Progenitor cell of endocrine pancreas (in vitro differentiated cells): ENCODE data around the gene KLHL3. TPM values are rescaled to one million over a fixed set of nuclear protein-coding genes. Genes with fewer than 3 reads are reported as not detected.

Experiments used
- DNase-seq: peaks from one replicate; pipeline ENCODE4 v3.0.0; 2021; ENCODE audit warnings: low spot score; ENCODE audit not compliant: unreplicated experiment
- H3K27ac Mint-ChIP-seq: 2 replicates; pipeline ENCODE4 v1.8.0; 2021; ENCODE audit warnings: mild to moderate bottlenecking, moderate library complexity, mixed read lengths
- H3K27me3 Mint-ChIP-seq: 2 replicates; pipeline ENCODE4 v1.8.0; 2021; ENCODE audit warnings: mixed read lengths
- H3K36me3 Mint-ChIP-seq: 2 replicates; pipeline ENCODE4 v1.8.0; 2022; ENCODE audit warnings: mixed read lengths; ENCODE audit not compliant: insufficient read depth
- H3K4me1 Mint-ChIP-seq: 2 replicates; pipeline ENCODE4 v1.8.0; 2021; ENCODE audit warnings: low read depth, mixed read lengths
- H3K4me3 Mint-ChIP-seq: 2 replicates; pipeline ENCODE4 v1.8.0; 2021; ENCODE audit warnings: low read depth, mild to moderate bottlenecking, moderate library complexity, mixed read lengths
- H3K9me3 Mint-ChIP-seq: 2 replicates; pipeline ENCODE4 v1.8.0; 2021; ENCODE audit warnings: low read depth, mixed read lengths
- total RNA-seq: library from RNA; stranded (reverse); gene quantifications from 2 replicates; pipeline ENCODE4 v1.2.1, GENCODE V29; 2021
- TF ChIP-seq, protein P1 (sequence below): fragments of 200-600 bp; sonication (generic); IDR thresholded peaks from one replicate; pipeline ENCODE4 v1.5.0; 2021; ENCODE audit warnings: antibody characterized with exemption, mild to moderate bottlenecking; ENCODE audit not compliant: unreplicated experiment

KLHL3 gene
- total RNA-seq, 1 donor from 2014 or later = 34.7 TPM

DNA sequence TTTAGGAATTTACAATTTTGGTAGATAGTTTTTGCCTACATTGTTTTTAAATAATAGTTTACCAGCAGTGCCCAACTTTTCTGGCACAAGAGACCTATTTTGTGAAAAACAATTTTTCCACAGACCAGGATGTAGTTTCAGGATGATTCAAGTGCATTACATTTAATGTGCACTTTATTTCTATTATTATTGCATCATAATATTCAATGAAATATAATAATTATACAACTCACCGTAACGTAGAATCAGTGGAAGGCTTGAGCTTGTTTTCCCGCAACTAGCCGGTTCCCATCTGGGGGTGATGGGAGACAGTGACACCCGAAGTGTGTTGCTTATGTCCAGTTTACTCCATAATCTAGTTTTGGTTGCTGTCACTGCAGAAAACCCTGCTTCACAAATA is 21.7 kb upstream of the KLHL3 start:
- no peak for DNase-seq
- H3K36me3 Mint-ChIP-seq = peaks cover 2% of the 10 kb centered on the region
- no peak overlapping the region for H3K4me3 Mint-ChIP-seq
- no peaks in the 10 kb centered on the region for H3K9me3 Mint-ChIP-seq
- H3K27ac Mint-ChIP-seq = no peak overlapping the region
- H3K27me3 Mint-ChIP-seq = no peaks in the 10 kb centered on the region
- TF ChIP-seq, protein P1, sequence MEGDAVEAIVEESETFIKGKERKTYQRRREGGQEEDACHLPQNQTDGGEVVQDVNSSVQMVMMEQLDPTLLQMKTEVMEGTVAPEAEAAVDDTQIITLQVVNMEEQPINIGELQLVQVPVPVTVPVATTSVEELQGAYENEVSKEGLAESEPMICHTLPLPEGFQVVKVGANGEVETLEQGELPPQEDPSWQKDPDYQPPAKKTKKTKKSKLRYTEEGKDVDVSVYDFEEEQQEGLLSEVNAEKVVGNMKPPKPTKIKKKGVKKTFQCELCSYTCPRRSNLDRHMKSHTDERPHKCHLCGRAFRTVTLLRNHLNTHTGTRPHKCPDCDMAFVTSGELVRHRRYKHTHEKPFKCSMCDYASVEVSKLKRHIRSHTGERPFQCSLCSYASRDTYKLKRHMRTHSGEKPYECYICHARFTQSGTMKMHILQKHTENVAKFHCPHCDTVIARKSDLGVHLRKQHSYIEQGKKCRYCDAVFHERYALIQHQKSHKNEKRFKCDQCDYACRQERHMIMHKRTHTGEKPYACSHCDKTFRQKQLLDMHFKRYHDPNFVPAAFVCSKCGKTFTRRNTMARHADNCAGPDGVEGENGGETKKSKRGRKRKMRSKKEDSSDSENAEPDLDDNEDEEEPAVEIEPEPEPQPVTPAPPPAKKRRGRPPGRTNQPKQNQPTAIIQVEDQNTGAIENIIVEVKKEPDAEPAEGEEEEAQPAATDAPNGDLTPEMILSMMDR = no peak
- H3K4me1 Mint-ChIP-seq = peaks cover 18% of the 10 kb centered on the region

GRCh38 chr5:137754961-137755762 is 19.3 kb upstream of the KLHL3 start:
- peak overlapping the region; percentile 100 for H3K27ac Mint-ChIP-seq
- peaks cover 14% of the 10 kb centered on the region for H3K36me3 Mint-ChIP-seq
- H3K9me3 Mint-ChIP-seq = no peaks in the 10 kb centered on the region
- H3K4me3 Mint-ChIP-seq = peak overlapping the region; percentile 100
- no peaks in the 10 kb centered on the region for H3K27me3 Mint-ChIP-seq
- H3K4me1 Mint-ChIP-seq = peaks cover 30% of the 10 kb centered on the region
- TF ChIP-seq, protein P1 = no peak
- no peak for DNase-seq

DNA sequence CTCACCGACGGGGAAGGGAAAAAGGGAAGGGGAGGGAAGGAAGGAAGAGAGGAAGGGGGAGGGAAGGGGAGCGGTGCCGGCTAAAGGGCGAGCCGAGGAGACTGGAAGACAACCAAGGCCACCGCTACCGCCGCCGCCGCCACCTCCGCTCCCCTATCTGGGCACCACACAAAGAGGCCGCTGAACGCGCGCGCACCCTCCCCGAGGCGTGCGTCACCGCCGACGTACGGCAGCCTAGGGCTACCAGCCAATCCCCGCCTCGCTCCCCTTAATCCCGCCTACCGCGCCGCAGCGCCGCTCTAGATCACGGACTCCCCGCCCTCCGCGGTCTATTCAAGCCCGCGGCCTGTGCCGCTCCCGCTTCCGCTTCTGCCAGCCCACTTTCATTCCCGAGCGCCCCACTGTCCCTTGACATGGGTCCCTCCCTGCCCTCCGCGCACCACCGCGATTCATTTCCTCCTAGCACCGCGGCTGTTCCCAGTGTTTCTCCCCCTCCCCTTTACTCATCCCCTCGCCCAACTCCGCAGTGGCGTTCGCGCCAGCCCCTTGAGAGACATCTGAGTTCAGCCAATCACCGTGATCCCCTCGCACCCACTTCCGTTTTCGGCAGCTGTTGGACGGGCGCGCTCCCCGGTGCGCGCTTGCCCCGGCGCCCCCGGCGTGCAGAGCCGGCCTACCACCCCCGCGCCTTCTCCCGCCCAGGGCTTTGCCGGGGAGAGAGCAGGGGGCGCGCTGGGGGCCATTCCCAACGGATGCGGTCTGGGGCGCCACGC is 18.5 kb upstream of the KLHL3 start, which contains the start of gene HNRNPA0:
Gene HNRNPA0 (minus strand): TSS at position 176 of the 773 bp plus-strand sequence. CDS start 297 bp downstream, outside the sequence.
- TF ChIP-seq, protein P1 = no peak
- Mint-ChIP-seq H3K4me1 (peaks cover 34% of the 10 kb centered on the region), H3K4me3 (peak within 1 kb of the TSS; percentile 100), H3K9me3 (no peaks in the 10 kb centered on the region), H3K27ac (peak within 1 kb of the TSS; percentile 100), H3K36me3 (peaks cover 14% of the 10 kb centered on the region), H3K27me3 (no peaks in the 10 kb centered on the region)
- peak; percentile 90 for DNase-seq

DNA sequence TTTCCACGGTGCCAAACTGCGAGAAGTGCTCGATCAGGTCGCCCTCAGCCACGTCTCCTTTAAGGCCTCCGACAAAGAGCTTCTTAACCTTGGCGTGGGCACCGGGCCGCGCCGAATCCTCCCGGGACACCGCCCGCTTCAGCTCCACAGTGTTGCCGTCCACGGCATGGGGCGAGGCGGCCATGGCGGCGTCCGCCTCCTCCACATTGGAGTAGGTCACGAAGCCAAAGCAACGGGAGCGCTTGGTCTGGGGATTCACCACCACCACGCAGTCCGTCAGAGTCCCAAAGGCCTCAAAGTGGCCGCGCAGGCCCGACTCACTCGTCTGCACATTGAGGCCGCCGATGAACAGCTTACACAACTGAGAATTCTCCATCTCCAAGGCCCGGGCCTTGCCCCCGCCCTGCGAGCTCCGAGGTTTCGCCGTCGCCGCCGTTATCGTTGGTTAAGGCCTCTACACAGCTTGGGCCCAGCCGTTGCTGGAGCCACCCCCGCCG is 17.9 kb upstream of the KLHL3 start:
- peaks cover 14% of the 10 kb centered on the region for H3K36me3 Mint-ChIP-seq
- peaks cover 33% of the 10 kb centered on the region for H3K4me1 Mint-ChIP-seq
- TF ChIP-seq, protein P1 = no peak
- H3K27me3 Mint-ChIP-seq = no peaks in the 10 kb centered on the region
- no peaks in the 10 kb centered on the region for H3K9me3 Mint-ChIP-seq
- H3K4me3 Mint-ChIP-seq = peak overlapping the region; percentile 100
- peak overlapping the region; percentile 100 for H3K27ac Mint-ChIP-seq
- no peak for DNase-seq

DNA sequence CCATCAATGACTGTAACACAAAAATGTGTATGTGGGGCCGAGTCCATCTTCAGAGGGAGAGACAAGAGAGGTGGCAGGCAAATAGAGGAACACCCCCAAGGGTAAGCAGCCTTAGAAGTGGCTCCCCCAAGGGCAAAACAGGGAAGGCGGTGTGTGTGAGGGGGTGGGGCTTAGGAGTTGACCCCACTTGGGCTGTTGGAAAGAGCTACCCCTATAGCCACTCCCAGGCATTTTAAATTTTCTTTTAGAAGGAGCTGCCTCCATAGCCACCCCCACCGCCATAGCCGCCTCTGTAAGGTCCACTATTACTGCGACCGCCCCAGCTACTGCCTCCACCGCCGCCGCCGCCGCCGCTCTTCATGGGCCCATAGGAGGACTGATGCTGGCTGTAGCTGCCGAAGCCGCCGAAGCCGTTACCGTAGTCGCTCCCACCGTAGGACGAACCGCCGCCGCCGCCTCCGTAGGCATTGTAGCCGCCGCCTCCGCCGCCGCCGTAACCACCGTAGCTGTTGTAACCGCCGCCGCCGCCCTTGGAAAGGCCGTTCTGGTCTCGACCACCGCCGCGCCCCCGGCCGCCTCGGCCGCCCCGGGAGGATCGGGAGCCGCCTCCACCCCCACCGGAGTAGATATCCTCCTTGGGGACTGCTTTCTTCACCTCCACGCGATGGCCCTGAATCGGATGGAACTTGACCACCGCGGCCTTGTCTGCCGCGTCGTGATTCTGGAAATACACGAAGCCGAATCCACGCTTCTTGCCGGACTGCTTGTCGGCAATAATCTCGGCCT is 17.2 kb upstream of the KLHL3 start:
- Mint-ChIP-seq H3K4me1 (peaks cover 27% of the 10 kb centered on the region), H3K4me3 (peak overlapping the region; percentile 100), H3K27me3 (no peaks in the 10 kb centered on the region), H3K27ac (peak overlapping the region; percentile 100), H3K9me3 (no peaks in the 10 kb centered on the region), H3K36me3 (peaks cover 14% of the 10 kb centered on the region)
- TF ChIP-seq, protein P1 = no peak
- DNase-seq = peak; percentile 22
